COLO668 (cell line): ENCODE measurements around the gene BCL2.
A peak's percentile ranks its signal among the peaks of the same experiment; 100 is the strongest.

Experiments used
- DNase-seq: peaks from one replicate; lab custom pipeline; 2025; ENCODE audit not compliant: unreplicated experiment; lab: John Stamatoyannopoulos, UW

Gene BCL2

DNA sequence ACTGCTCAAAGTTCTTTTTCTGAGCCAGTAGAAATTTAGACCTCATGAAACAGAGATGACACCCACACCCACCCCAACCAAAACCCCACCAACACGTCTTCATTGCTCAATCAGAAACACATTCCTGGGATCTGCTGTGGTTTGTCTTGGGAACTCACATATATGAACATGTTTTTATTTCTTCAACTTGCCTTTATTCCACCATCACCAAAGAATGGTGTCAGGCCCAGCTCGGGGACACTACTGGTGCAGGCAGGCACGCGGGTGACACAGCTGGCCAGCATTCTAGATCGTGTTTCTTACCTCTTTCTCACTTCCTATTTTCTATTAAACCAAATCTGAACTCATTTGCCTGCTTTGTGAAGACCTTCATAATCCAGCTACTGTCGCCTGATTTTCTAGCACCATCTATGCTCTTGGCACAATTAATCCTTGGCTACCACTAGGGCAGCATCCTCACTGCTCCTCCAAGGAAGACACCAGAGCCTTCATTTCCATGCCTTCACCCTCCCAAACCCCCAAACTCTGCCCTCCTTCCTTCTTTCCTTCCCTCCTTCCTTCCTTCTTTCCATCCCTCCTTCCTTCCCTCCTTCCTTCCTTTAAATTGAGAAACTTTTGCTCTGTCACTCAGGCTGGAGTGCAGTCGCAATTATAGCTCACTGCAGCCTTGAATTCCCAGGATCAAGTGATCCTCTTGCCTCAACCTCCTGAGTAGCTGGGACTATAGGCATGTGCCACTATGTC lies 157.1 kb downstream of the BCL2 start:
- DNase-seq: no peak

GRCh38 chr18:63161761-63162195 lies 157.8 kb downstream of the BCL2 start:
- DNase-seq: peak; percentile 69

DNA sequence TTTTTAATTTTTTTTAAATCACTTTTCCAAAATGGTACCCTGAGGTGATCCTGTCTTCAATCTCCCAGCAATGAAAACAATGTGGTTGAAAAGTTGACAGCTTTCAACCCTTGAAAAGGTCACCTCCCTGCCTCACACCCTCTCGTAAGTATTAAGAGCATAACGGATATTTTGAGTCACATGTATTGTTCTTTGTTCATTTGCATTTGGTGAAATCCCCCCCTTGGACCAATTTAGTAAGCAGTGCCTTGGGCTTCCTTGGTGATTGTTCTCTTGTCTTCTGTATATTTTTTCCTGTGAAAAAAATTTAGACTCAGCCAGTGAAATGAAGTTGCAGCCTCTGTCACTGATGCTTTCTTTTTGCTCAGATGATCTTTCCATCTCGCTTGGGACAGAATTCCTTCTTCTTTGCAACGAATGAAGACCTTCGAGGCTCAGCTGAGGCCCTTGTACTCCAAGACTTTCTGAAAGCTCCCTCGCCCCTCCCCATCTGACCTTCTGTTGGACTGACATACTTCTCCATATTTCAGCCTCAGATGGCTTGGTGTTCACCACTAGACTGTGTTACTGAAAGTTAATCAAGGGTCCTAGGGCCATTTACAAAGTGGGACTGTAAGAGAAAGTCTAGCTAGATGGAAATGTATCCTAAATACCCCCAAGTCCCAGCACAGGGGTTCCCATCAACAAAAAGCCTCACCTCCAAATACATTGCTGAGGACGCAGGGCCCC lies 158.4 kb downstream of the BCL2 start:
- no peak for DNase-seq

DNA sequence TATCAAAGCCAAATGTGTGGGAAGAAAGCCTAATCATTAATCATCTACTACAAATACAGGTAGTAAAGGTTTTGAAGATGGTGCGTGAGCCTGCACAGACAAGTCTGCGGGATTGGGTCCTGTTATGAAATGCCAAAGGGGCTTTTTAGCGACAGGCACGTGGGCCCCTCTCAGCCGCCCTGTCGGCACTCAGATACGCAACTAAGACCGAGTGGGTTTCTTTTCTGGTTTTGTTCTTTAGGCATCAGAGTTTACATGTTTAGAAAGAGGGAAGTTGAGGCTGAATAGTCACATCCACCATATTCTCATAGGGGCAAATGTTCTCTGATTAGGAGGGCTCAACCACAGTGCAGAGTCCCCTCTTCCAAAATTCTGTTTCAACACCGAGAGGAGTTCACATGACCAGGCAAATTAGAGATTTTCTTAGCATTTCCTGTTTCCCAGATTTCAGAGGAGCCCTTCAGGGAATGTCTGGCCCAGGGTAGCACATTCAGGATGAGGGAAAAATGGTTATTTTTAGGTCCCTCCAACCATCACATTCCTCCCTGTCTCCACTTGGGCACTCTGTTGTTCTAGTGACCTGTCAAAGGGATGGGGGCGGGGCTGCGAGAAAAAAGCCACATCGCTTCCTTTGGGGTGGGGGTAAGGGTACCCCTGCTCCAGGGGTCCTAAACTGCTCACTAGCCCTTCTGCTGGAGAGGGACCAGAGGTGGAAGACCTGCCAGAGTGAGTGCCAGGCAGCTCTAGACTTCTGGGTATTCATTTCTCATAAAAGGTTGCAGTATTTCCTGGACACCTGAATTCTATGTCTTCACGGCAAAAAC lies 159.2 kb downstream of the BCL2 start:
- DNase-seq: no peak

- DNase-seq: no peak
These were observed 160.0 kb downstream of the BCL2 start for GRCh38 chr18:63159590-63159989.

GRCh38 chr18:63158676-63159291 lies 160.8 kb downstream of the BCL2 start:
- DNase-seq: no peak

DNA sequence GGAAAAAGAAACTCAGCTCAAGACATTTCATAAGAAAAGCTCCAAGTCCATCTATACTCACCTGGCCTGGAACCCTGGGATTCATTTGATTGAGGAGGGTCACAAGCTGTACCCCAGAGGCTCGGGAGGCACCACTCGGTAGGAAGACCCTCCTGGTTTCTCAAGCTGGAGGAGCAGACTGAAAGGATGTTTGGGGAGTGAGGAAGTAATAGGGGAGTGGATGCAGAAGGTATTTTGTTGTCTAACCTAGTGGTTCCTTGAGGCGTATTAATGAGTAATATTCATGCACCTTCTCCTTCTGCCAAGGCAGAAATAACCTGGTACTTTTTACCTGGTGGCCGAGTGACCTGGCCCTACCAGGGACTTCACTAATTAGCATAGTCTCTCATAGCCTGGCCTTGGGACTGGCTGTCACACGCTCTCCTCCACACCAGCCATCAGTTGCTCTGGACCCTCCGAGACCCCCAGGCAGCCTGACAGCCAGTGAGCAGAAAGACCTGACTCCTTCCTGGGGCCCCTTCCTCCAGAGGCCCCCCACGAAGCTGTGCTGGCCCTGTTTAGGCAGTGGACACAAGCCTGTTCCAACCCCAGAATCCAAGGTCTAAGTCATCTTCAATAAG lies 161.4 kb downstream of the BCL2 start:
- no peak for DNase-seq

DNA sequence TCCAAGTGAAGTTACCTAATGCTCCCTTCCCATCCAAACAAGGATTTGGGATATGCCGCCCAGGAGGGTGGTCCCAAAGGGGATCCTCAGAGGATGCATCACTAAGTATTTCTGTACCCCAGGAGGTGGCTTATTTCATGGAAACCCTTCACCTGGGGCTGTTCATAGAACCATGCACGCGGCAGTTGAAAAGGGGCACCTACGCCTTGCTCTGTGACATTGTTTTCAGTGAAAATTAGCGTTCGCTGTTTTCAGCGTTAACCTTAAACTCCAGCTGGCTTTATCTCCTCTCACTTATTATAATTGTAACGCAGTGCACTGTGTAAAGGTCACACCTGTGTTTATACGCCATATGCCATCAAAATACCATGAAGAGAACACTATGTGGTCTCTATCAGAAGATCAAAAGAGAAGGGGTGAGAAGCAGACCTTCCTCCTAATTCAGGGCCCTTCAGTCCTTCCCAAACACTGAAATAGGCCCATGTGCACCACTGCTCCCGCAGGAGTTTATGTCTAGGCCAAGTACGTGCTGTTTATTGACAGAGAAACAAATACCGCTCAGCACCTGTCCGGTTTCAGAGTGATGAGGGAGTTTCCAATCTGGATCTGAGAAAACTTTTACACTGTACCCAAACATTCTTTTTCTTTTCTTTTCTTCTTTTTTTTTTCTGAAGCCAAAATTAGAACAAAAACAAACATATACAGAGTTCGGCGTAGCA lies 162.1 kb downstream of the BCL2 start:
- peak; percentile 60 for DNase-seq

DNA sequence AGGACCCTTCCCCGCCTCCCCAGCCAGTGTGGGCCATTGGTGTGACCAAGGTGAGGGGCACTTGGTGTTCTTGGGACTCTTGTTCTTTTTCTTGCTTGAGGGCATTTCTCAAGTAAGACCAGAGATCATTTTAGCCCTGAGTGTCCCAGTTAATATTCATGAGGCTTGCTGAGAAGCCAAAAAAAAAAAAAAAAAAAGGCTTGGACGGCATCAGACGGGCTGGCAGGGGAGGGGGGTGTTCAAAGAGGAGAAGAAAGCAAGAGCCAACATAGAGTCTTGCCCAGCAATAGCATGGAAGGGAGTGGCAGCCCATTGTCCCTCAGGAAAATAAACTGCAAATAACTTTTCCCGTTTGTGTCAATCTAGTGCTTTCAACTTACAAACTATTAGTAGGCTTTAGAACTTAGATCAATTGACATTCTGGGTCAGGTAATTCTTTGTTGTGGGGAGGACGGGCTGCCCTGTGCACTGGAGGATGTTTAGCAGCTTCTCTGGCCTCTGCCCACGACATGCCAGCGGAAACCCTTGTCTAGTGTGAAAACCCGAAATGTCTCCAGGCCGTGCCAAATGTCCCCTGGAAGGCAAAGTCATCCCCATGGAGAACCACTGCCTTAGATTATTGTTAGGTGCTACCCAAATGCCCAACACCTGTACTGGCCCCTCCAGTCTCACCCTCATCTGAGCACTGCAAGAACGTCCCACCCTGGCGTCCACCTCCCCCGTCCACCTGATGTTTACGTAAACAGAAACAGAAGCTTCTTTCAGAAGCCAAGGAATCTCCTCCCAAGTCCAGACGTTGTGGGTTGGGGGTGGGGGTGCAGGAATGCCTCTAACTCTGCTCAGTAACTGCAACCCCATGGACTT lies 163.4 kb downstream of the BCL2 start:
- DNase-seq: no peak

GRCh38 chr18:63155169-63155852 lies 164.3 kb downstream of the BCL2 start:
- peak; percentile 98 for DNase-seq

DNA sequence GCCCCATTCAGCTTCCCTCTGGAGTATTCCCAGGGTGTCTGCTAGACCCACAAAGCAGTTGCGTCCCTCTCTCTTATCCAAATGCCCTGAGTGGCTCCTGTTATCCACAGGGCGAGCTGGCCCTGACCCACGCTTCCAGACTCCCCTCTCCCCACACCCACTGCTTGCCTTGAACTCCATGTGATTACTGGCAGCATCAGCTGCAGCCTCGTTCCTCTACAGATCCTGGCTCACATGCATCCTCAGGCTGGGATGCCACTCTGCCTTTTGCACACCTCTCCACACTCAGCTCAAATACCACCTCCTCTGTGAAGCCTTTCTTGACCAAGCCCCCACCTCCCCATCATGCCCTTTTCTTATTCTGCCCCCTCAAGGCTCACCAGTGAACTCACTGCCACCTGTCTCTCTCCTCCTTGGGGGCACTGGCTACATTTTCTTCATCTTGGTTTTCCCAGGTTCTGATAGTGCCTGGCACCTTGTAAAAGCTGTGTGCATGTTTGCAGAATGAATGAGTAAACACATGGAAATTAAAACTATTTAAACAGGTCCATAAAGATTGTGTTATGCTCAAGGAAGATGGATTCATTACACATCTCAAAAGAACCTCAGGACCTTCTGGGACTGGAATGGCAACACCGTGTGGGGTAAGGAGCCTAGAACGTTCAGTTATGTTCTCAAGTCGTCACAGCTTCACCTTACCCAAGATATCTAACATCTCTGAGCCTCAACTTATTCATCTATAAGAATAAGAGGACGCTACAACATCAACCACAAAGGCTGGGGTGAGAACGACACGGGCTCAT lies 165.0 kb downstream of the BCL2 start:
- no peak for DNase-seq

GRCh38 chr18:63152791-63153190 lies 166.8 kb downstream of the BCL2 start:
- no peak for DNase-seq

GRCh38 chr18:63152096-63152495 lies 167.5 kb downstream of the BCL2 start:
- no peak for DNase-seq

- DNase-seq: no peak
These were observed 168.0 kb downstream of the BCL2 start for GRCh38 chr18:63151539-63151938.

DNA sequence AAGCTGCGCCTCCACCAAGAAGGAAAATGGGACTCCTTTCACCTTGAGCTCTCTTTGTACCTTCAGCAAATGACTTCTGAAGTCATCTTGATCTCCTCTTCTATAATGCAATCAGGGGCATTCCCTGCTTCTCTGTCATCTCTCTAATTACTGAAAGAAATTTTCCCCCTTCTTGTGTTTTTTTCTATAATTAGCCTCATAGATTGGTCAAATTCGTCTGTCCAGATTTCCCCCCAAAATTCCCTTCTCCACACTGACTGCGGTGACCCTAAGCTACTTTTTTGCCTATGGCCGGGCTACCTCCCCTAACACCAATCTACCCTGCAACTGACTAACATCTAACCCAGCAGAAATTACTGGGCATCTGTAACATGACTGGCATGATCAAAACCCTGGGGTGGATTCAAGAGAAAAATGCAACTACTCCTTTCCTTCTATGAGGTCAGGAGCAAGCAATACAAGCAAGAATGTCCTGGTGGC lies 168.6 kb downstream of the BCL2 start:
- DNase-seq: no peak

- DNase-seq: no peak
These were observed 169.2 kb downstream of the BCL2 start for GRCh38 chr18:63150326-63150725.

DNA sequence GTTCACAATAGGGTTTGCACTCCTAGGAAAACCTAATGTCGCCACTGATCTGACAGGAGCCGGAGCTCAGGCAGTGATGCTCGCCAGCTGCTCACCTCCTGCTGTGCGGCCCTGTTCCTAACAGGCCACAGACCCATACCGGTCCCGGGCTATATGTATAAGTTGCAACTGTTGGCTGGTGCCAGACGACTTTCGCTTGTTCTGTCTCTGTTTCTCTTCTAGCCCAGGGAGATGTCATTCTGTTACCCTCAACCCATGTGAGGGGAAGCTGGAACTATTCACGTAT lies 170.3 kb downstream of the BCL2 start:
- peak; percentile 65 for DNase-seq
